HL-60 (cell line): Measurements from ENCODE around the gene CAPSL.

Source experiments
- DNase-seq, 2 experiments: peaks; one replicate each; pipeline ENCODE4 v3.0.0-alpha.2; 2010 to 2020; ENCODE audit warnings: low read depth in 1 of 2, low spot score in 1 of 2
- H3K27ac ChIP-seq: fragments of 250-450 bp; sonication (Bioruptor Pico); replicated peaks from 2 replicates; pipeline ENCODE4 v1.5.1; 2020; ENCODE audit warnings: mild to moderate bottlenecking, moderate library complexity
- H3K27me3 ChIP-seq: fragments of 250-450 bp; sonication (Bioruptor Pico); 2 replicates; pipeline ENCODE4 v1.5.1; 2021; ENCODE audit warnings: mild to moderate bottlenecking, moderate library complexity; ENCODE audit not compliant: insufficient read depth, poor library complexity, severe bottlenecking
- H3K4me3 ChIP-seq: replicated peaks from 2 replicates; pipeline ENCODE4 v1.5.1; 2011; ENCODE audit warnings: mild to moderate bottlenecking, control low read depth, low read length; ENCODE audit not compliant: insufficient read depth
- CTCF ChIP-seq: IDR thresholded peaks from one replicate; pipeline ENCODE4 v1.5.1; 2011; ENCODE audit warnings: low read length, control low read depth, inconsistent platforms; ENCODE audit not compliant: insufficient read depth
- GABPA ChIP-seq: IDR thresholded peaks from 2 replicates; pipeline ENCODE4 v1.6.1; 2012; ENCODE audit warnings: low read depth
- POLR2AphosphoS5 ChIP-seq: IDR thresholded peaks from 2 replicates; pipeline ENCODE4 v1.6.1; 2012; ENCODE audit warnings: low read depth
- REST ChIP-seq: IDR thresholded peaks from 2 replicates; pipeline ENCODE4 v1.6.1; 2012; ENCODE audit warnings: low read depth; ENCODE audit not compliant: insufficient replicate concordance
- SPI1 ChIP-seq: IDR thresholded peaks from 2 replicates; pipeline ENCODE4 v1.6.1; 2012; ENCODE audit warnings: low read depth, mild to moderate bottlenecking, borderline replicate concordance

The CAPSL gene

GRCh38 chr5:35870605-35871004 lies 67.8 kb downstream of the CAPSL start:
- TF ChIP-seq GABPA = no peak
- TF ChIP-seq POLR2AphosphoS5 = no peak
- TF ChIP-seq CTCF = no peak
- TF ChIP-seq SPI1 = no peak
- TF ChIP-seq REST = no peak
- Histone ChIP-seq H3K4me3 (no peak overlapping the region), H3K27ac (no peak overlapping the region), H3K27me3 (no peaks in the 10 kb centered on the region)
- no peak for DNase-seq

- Histone ChIP-seq H3K27me3 (no peaks in the 10 kb centered on the region), H3K4me3 (no peak overlapping the region), H3K27ac (no peak overlapping the region)
- DNase-seq = no peak
- TF ChIP-seq REST (no peak), CTCF (no peak), GABPA (no peak), SPI1 (no peak), POLR2AphosphoS5 (no peak)
These were observed 68.6 kb downstream of the CAPSL start for GRCh38 chr5:35869685-35870277.

- Histone ChIP-seq H3K27ac (no peak overlapping the region), H3K27me3 (no peaks in the 10 kb centered on the region), H3K4me3 (no peak overlapping the region)
- no peak for DNase-seq
- TF ChIP-seq REST (no peak), SPI1 (no peak), CTCF (no peak), POLR2AphosphoS5 (no peak), GABPA (no peak)
These were observed 70.4 kb downstream of the CAPSL start for GRCh38 chr5:35867998-35868397.
